NCI-H146 treated with DMSO at 0.1 percent for 48 hours (cell line): ENCODE data around the gene PARS2.
A peak's percentile ranks its signal among the peaks of the same experiment; 100 is the strongest.
"Not testable (repeated sequence)": the region's sequence is repeated elsewhere in the genome, so short reads cannot be mapped to it uniquely, and the experiment has no call there.

ENCODE experiments used
- DNase-seq: peaks from one replicate; lab custom pipeline; 2025; ENCODE audit not compliant: unreplicated experiment; lab: John Stamatoyannopoulos, UW

The PARS2 gene

DNA sequence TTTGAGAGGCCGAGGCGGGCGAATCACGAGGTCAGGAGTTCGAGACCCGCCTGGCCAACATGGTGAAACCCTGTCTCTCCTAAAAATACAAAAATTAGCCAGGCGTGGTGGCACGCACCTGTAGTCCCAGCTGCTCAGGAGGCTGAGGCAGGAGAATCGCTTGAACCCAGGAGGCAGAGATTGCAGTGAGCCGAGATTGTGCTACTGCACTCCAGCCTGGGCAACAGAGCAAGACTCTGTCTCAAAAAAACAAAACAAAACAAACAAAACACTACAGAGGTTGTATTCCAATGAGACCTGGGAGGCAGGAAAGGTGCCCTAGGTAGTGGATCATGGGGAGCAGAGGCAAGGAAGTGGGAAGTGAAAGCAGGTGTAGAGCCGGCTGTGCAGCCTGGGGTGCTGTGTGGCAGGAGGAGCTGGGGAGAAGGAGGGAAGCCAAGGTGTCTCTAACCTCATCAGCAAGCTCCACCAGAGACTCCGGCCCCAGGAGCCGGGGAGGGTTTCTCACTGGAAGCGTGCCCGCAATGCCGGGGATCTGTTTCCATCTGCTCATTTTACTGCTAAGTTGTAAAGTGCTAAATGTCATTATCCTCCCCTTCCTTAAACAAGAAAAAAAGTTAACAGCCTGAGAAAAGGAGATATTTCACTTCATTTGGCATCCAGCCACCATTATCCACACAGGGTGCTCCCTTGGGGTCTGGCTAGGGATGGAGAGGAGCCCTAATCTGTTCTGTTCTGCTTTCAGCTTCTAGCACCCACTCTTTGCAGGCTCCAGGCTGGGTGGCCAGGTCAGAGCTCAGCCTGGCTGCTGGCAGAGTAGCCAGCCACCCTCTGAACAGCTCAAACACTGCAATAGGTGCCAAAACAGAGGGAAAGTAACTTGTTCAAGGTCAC, 11.8 kb upstream of the PARS2 start:
- DNase-seq: not testable (repeated sequence)

DNA sequence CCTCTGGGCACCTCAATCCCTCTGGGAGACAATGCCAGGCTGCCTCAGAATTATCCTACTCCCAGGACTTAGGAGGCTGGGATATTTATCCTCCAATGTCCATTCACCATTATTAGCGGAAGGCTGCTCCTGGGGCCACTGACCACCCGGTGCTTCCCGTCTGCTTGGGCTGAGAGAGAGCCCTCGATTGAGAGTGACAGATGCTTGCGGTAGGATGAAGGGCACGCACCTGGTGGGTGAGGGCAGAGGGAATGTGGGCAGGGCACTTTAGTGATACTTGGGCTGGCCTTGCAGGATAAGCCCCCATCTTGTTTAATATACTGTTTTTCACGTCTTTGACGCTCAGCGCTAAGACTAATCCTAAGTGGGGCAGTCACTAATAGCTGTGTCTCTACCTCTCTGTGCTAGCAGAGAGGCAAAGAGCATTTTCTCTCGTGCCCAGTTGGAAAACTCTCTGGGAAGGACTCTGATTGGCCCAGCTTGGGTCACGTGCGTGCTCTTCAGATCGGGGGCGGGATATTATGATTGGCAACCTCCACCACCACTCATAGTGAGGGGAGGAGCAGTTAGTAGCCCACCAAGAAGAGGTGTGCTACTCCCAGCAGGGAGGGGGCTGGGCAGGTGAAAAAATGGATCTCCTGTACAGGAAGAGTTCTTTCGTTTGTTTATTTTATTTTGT, 10.6 kb upstream of the PARS2 start:
- no peak for DNase-seq

DNA sequence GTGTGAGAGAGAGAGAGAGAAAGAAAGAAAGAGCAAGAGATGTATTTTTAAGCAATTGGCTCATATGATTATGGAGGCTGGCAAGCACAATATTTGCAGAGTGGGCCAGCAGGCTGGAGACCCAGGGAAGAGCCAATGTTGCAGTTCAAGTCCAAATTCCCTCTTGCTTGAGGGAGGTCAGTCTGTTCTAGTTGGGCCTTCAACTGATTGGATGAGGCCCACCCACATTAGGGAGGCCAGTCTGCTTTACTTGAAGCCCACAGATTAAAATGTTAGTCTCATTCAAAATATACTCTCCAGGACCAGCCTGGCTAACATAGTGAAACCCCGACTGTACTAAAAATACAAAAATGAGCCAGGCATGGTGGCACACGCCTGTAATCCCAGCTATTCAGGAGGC, 8.6 kb upstream of the PARS2 start:
- DNase-seq: no peak

DNA sequence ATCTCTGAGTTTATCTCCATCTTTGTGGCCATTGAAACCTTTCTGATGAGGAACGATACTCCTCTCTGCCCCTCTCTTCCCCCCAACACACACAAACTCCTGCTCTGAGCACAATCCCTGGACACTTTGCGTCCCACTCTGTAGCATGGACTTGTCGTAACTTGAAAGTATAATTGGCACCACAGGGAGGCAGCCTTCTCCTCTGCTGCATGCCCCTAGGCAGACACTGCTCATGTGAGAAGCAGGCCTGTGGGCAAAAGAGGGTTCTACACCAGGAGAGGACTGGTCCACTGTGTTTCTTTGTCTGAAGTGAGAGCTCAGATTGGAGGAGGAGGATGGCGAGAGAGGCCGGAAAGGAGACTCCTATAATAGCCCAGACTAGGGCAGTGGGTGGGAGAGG, 3.8 kb upstream of the PARS2 start:
- peak; percentile 63 for DNase-seq

DNA sequence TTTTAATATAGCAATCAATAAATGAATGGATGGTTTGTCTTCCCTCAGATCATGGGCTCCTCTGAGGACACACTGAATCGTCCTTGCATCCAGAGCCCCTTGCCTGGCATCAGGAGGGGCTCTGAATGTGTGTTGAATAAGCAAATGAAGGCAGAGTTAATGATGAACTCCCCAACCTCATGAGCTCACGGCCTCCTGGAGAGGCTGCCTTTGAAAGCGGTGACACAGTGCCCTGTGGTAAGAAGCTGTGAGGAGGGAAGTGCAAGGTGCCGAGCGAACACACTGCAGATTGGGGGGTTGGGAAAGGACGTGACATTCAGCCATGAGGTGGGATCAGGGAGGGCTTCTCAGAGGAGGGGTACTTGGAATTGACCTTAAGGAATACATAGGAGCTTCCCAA, 3.2 kb upstream of the PARS2 start:
- DNase-seq: no peak

DNA sequence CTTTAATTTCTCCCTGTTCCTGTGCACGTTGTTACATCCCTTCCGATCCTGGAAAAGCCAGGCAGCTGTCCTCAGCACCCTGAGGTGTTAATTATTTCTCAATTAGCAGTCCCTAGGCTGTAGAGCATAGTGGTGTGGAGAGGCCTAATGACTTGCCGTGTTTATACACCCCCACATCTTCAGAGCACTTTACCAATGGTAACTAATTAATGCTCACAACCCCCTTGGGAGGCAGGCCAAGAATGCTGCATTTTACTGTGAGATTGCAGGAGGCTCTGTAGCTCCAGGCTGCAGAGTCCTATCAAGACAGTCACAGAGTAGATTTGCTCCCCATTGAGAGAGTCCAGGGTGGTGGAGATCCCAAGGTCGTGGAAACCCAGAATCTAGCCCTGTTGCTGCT, 2.4 kb upstream of the PARS2 start:
- peak; percentile 68 for DNase-seq

DNA sequence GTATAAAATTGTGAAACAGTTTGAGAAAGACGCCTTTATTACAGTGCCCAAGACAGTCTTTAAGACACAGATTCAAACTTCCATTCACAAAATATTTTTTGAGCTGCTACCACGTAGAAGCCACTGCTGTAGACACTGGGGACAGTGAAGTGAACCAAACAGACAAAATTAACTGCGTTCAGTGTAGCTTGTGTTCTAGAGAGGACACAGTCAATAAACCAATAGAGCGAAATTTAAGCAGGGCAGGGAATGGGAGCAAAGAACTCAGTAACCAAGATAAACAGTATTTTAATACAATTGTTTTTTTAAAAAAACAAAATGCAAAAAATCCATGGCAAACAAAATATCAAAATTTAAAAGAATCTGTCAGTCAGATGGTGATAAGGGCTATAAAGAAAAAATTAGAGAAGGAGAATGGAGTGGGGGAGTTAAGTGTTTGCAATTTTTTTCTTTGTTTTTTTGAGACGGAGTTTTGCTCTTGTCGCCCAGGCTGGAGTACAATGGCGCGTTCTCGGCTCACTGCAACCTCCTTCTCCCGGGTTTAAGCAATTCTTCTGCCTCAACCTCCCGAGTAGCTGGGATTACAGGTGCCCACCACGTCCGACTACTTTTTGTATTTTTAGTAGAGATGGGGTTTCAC, 719 bp upstream of the PARS2 start:
- DNase-seq: no peak

DNA sequence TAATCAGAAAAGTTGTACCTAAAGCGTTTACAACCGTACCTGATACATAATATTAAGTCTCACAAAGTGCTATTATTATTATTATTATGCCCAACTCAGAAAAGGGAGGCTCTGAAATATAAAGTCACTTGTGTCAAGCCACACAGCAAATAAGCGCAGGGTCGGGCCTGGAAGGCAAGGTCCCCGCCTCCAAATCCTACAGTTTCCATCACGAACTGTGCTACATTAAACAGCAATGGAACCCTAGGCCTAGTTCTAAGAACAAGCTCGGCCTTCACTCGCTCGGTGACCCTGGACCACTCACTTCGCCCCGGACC, 549 bp downstream of the PARS2 start:
- no peak for DNase-seq

DNA sequence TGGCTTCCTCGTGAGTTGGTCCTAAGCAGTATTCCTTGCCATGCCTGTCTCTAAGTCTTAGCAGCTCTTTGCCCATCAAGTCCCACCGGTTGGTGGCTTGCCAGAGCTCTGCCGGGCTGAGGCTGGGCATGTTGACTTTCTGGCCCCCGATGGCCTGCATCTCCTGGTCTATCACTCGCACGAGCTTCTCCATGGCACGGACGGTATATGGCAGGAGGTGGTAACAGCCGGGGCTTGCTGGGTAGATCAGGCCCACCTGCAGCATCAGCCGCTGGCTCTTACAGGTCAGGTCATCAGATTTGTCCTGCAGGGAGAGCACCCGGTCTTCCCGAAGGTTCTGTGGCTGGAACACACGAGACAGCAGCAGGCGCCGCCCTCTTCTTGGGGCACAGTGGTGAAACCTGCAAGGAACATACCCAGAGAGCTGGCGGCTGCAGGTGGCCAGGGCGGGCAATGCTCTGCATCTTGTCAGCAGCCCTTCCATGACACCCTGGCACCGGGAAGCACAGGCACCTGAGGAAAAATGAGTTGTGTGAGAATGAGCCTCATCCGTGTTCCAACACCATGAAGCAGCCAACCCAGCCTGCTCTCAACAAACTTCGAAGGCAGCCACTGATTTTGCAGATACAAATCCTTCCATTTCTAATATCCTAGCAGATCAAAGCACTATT, 5.5 kb downstream of the PARS2 start:
- no peak for DNase-seq

DNA sequence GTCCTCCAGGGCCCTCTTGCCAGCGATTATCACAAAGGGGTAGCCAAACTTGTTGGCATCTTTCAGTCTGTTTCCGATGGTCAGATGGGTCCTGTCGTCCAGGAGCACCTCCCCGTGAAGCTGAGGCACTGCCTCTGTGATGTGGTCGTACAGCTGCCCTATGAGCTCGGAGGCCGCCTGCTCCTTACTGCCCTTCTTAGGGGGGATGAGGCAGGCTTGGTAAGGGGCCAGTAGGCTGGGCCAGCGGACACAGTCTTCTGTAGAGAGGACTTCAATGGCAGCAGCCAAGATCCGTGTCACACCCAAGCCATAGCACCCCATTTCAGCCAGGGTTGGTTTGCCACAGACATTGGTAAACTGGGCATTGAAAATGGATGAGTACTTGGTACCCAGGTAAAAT, 6.5 kb downstream of the PARS2 start:
- no peak for DNase-seq

DNA sequence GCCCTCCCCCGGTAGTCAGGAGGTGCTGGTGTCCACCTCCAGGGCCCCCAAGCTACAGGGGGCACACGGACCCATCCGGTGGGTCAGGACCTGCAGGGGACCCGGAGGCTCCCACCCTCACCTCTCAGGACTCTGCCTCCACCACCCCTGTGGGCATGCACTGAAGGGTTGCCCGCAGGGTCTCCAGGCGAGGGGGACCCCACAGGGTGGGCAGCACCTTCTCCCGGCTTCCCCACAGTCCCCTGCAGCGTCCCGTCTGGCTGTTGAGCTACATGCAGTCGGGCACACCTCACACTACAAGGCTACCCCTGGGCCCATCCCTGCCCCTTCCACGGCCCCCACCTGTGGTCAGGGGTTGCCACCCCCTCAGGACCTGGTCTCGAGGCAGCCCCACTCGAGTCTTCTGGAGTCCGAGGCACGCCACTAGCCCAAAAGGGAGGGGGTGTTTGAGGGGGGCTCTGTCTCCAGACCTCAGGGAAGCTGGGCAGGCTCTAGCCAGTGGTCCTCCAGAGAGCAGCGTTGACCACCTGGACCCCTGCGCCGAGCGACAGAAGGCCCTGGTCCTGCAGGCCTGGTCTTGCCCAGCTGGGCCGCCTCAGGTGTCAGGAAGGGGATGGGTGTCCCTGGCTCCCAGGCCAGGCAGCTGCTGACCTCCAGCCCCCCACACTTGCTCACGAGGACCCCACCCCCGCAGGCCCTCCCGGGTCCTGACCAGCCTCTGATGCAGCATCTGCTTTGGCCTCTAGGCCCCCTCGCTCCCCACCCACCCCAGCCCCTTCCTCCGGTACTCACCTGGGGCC, 9.6 kb downstream of the PARS2 start:
- no peak for DNase-seq

DNA sequence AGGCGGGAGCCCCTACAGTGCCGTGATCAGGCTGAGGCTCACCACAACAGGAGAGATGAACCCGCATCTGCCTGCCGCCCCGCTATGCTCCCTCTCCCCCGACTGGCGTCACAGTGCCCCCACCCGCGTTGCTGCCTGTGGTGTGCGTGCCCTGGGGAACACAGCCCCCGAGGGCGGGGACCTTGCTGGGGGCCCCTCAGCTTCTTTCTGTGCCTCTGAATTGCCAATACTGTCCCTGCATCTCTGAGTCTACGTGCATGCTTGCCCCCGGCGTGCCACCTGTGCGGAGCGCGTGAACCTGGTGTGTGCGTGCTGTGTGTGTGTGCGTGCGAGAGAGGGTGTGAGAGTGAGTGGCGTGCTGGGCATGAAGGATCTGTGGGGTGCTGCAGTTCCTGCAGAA, 10.3 kb downstream of the PARS2 start:
- no peak for DNase-seq

DNA sequence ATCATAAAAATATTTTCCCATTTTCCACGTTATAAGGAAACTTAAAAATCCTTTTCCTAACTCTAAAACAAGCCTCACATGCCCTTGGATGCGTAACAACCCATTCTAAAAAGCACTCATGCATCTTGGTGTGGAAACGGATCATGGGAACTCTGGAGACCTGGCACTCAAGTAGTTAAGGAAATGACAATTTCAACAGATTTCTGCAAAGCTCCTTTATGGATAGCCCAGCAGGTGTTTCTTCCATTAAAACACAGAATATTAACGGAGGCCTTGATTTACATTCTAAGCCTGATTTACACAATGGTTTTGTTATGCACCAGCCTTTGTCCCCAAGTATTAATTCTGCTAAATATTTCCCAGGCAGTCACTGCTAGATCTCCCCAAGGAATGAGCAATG, 12.9 kb downstream of the PARS2 start:
- no peak for DNase-seq

DNA sequence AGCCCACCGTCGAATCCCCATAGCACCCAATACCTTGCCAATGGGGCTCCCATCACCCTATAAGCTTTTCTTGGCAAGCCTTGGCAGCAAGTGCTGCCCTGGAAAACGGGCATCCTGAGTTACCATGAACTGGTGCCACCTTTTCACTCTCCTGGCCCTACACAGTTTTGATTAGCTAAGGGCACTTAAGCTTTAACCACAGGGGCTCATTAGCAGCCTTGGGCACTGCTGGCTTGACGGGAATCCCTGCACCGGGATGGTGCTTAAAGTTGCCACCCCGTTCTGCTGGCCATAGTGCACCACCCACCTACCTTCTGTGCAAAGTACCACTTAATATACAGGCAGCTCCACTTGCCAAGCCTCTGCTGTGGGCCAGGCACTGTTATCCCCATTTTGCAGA, 13.7 kb downstream of the PARS2 start:
- no peak for DNase-seq

DNA sequence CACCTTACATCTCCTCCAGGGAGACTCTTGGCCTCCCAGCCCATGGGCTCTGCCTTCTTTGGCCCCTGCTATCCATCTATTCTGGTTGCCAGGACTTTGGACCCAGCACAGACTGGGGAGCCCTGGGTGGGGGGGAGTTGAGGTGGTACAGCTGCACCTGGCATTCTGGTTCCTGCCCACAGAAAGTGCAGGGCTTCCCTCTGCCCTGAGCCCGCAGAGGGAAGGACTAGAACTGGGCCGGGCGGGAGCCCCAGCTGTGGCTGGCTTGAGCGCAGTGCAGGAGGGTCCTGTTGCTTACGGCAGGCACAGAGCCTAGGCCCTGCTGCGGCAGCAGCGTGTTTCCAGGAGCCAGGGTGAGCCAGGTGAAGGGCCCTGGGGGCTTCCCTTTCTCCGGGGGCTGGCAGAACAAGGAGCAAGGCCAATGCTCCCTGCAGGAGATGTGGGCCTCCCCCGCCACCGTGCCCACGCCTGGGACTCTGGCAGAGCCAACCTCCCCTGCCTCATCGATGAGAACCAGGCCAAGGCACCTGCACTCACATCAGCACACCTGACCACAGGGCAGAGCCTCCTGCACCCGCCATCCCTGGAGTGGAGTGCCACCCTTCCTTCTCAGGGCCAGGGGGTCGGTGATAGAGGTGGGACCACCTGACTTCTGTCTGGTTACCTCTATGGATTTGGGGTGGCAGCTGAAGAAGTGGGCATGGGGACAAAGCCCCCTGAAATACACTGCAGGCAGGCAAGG, 16.1 kb downstream of the PARS2 start:
- DNase-seq: no peak

DNA sequence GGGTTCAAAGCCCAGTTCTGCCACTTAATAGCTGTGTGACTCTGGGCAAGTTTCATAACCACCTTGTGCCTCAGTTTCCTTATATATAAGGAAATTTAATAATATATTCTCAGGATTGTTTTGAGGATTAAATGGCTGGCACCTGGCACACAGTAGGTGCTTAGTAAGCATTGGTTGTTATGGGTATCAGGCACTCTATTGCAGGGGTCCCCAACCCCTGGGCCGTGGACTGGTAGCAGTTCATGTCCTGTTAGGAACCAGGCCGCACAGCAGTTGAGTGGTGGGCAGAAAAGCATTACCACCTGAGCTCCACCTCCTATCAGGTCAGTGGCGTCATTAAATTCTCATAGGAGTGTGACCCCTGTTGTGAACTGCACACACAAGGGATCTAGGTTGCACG, 18.5 kb downstream of the PARS2 start:
- DNase-seq: no peak

DNA sequence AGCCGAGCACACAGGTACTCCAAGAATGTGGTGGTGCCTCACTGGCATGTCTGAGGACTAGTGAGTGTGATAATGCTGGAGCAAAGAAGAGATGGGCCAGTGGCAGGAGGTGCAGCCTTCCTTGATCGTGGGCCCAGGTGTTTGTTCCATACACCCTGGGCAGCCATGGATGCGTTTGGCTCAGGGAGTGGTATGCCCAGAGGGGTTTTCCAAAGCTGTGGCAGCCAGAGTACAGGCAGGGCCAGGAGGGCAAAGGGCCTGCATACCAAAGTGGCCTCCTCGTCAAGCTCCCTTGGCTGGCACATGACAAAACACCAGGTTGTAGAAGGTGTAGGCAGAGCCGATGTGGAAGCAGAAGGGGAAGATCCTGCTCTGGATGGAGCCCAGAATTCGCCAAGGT, 19.0 kb downstream of the PARS2 start:
- no peak for DNase-seq

DNA sequence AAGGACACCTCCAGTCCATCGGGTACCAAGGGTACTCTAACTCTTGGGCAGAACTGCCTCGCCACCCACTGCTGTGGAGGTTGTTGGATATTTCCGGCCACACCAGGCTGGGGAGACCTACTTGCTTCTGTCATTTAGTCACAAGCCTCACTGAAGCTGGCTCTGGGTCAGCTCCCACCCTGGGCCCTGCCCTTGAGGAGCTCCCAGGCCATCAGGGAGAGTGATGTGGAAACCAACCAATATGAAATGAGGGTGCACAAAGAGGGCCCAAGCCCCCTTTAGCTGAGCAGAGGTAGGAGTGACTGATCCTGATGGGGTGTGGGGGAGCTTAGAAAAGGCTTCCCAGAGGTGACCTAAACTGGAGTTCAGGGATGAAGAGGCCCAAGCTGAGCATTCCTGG, 19.6 kb downstream of the PARS2 start:
- no peak for DNase-seq

DNA sequence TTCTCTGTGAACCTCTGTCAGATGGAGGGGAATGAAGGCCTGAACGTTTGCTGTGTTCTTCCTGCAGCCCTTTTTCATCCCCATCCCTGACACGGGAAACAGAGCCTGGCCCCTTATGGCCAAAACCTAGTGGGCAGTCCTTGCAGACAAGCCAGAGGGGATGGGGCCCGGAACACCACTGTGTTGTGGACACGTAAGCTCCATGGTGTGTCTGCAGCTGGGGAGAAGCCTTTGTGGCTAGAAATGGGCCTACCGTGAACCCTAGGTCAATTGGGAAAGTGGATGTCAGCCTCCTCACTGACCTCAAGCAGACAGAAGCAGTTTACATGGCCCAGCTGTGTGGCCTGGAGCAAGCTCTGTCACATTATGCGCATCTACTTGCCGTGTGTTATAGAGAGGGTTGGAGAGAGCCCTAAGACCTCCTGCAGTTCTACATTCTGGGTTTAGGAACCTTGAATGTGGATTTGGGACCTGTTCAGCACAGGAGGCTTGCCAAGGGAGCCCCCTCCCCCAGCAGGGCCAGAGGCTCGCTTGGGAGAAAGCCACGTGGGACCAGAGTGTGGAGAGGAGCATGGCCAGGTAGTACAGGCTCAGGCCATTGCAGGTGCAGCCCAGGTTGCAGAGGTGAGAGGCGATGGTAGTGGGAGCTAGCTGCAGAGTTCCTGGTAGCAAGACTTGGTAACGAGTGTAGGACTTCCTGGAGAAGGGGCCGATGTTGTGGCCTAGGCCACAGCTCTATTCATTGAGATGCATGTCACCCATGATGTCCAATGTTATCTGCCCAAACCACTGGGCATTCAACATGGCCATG, 20.7 kb downstream of the PARS2 start:
- no peak for DNase-seq
